WTC11 (cell line): ENCODE measurements around the gene CSTA.

ENCODE experiments used
- NR1H2 ChIP-seq: sonication (generic); formaldehyde crosslinking; IDR thresholded peaks from 2 replicates; pipeline ENCODE4 v1.9.0; 2021; ENCODE audit warnings: mild to moderate bottlenecking, moderate library complexity, missing genetic modification reagents
- TF ChIP-seq, protein P1 (sequence below): sonication (generic); formaldehyde crosslinking; IDR thresholded peaks from 2 replicates; pipeline ENCODE4 v1.8.1; 2023; ENCODE audit warnings: mild to moderate bottlenecking, missing genetic modification reagents, moderate library complexity
- TF ChIP-seq, protein P2 (sequence below): fragments of 200-600 bp; IDR thresholded peaks from 2 replicates; pipeline ENCODE4 v1.8.0; 2022; ENCODE audit warnings: antibody characterized with exemption

- TF ChIP-seq NR1H2: no peak
- TF ChIP-seq, protein P1, sequence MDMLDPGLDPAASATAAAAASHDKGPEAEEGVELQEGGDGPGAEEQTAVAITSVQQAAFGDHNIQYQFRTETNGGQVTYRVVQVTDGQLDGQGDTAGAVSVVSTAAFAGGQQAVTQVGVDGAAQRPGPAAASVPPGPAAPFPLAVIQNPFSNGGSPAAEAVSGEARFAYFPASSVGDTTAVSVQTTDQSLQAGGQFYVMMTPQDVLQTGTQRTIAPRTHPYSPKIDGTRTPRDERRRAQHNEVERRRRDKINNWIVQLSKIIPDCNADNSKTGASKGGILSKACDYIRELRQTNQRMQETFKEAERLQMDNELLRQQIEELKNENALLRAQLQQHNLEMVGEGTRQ (CRISPR knock-in tag): no peak
- TF ChIP-seq, protein P2, sequence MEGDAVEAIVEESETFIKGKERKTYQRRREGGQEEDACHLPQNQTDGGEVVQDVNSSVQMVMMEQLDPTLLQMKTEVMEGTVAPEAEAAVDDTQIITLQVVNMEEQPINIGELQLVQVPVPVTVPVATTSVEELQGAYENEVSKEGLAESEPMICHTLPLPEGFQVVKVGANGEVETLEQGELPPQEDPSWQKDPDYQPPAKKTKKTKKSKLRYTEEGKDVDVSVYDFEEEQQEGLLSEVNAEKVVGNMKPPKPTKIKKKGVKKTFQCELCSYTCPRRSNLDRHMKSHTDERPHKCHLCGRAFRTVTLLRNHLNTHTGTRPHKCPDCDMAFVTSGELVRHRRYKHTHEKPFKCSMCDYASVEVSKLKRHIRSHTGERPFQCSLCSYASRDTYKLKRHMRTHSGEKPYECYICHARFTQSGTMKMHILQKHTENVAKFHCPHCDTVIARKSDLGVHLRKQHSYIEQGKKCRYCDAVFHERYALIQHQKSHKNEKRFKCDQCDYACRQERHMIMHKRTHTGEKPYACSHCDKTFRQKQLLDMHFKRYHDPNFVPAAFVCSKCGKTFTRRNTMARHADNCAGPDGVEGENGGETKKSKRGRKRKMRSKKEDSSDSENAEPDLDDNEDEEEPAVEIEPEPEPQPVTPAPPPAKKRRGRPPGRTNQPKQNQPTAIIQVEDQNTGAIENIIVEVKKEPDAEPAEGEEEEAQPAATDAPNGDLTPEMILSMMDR: no peak
These were observed 40.6 kb upstream of the CSTA start for GRCh38 chr3:122284486-122284885.
